ENCODE measurements around the gene ULK2.
A peak's percentile ranks its signal among the peaks of the same experiment; 100 is the strongest.
"Not testable (repeated sequence)": the region's sequence is repeated elsewhere in the genome, so short reads cannot be mapped to it uniquely, and the experiment has no call there.

Gene ULK2

DNA sequence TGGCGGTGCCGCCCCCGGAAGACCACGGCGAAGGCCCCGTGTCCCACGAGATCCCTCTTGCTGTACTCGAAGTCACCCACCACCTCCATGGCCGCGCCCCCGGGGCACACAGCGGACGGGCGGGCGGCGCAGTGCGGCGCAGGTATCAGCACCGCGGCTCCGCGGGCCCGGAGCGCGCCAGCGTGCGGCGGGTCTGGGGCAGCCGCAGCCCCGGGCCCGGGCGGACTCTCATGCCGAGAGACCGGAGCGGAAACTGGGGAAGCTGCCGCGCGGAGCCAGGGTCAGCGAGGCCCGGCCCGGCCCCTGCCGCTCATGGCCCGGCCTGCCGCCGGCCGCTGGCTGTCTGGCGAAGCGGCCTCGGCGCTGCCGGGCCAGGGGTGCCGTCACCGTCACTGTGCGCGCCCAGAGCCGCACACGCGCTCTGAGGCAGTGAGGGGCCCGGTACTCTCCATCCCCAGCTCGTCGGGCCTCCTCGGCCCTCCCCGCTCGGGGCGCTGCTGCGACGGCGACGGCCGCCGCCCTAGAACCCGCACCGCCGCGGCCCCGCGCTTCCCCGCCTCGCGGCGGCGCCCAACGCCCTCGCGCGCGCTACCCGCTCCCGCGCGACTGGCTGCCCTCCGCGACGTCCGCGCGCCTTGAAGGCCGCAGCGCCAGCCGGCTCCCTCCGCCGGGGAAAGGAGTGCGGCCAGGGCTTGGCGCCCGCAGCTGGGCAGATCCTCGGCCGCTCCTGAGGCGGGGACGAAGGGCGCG lies at the start of gene ULK2:
ULK2 (minus strand) TSS at position 608 of the 750 bp plus-strand sequence; CDS start at position 89, 519 bp downstream.
- peak; percentile 24 to 35 for DNase-seq

DNA sequence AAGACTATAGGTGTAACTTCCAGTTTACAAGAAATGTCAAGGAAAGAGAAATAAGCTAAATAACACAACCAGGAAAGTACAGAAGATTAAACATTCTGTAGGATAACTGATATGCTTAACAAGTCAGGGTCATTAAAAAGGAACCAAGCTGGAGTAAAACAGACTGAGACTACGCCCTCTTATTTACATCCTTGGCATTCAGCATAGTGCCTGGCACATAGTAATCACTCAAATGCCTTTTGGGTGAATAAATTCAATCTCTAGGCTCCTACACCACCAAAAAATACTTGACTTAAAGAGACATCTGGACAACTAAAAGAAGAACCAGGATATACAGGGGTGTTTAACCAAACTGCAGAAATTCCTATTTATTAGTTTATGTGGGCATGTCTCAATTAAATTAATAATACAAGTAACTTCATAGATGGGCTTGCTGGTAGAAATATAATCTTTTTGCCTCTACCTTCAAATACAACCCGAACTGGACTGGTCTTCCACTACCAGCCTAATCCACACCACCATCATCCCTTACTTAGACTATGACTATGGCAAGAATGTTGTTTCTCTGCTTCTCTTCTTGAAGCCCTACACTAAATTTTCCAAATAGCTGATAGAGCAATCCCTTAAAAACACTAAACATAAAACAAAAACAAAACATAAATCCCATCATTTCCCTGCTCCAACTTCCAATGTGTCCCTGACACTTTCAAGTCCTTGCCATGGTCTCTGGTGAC lies 47.7 kb upstream of the ULK2 start:
- no peak for DNase-seq

DNA sequence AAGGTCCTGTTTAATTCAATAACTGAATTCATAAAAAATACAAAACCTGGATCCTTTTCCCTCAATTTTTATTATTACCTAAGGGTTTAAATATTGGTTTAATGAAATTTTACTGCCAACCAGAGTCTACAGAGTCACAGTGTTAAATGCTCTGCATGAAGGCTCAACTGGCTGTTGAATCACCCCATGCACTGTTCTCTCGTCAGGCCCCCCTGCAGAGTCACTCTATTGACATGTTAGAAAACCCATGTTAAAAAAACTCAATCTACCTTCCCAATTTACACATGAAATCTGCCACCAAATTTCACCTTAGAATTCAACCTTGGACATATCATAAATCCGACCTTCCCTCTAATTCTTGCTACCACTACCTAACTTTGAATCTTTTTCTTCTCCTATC lies 43.3 kb upstream of the ULK2 start:
- DNase-seq: no peak

DNA sequence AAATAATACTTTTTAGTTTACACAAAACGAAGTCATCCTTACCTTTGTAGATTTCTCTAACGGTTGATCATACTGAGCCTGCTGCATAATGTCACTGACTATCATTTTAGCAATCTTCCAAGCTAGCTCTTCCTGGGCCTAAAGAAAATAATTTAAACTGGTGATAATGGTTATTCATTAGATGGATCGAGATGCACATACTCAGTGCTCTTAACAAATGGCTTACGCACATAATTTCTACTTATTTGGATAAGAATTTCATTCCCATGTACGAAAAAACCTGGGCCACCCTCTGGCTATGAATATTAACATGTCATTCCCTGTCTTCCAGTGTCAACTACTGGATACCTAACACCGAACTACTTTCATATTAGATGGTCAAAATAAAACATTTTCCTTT lies 41.4 kb upstream of the ULK2 start:
- DNase-seq: no peak

DNA sequence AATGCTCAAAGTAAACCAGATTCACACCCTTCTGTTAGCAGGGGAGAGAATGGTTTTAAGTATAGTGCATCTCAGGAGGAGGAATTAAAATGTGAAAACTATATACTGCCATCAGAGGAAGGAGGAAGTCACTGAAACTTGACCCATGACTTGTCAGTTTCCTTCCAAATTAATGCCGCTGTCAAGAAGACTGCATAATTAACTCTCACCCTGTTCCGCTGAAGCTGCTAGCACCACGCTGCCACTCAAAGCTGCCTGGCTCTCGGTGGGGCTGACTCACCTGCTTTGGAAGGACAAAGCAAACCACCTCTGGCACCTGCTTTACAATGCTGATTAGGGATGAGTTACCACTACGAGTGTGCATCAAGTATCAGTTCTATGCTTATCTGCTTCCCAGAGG lies 37.8 kb upstream of the ULK2 start:
- no peak for DNase-seq

DNA sequence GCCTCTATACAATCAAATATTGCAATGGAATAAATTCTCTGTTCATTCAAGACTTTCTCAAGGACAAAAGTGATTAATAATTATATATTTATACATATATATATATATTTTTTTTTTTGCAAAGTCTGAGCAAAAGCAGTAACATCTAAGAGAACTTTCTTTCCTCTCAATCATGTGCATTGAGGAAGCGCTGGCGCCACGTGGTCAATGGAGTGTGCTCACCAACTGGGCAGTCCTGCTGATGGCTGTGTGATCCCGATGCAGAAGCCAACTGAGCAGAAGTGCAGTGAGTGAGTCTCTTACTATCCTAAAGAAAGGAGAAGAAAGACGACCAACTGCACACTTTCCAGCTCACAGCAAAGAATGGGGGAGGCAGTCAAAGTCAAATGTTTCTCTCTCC lies 37.2 kb upstream of the ULK2 start:
- no peak for DNase-seq

DNA sequence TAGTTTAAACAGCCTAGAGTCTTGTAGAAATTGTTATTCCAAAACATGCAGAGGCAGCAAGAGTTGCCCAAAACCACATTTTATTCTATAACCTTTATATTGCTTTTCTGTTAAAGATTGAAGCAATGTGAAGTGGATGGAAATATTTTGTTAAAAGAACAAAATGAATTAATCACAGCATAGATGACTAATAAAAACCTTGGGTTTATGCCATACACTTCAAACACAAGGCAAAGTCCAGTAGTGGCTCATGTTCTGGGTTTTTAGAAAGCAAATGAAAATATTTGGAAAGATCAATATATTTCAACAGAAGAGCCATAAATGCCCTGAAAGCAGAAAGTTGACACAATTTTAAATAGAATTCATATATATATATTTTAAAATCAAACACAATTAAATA lies 36.7 kb upstream of the ULK2 start:
- no peak for DNase-seq

DNA sequence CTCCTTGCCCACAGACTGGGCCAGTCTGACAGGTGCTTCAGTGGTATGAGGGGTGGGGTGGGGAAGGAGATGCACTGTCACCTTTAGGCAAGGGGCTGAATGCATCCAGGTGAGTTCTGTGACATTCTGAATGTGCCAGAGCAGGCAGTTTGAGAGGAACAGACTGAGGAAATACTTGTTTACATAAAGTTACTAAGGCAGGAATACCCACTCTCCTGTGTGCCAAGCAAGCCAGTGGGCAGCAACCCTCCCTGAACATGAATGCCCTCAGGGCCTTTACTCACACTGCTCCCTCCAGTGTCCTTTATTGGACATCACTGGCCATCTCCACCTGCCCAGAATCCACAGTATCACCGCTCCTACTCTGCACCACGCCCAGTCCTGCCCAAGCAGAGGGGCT lies 33.1 kb upstream of the ULK2 start:
- no peak for DNase-seq

DNA sequence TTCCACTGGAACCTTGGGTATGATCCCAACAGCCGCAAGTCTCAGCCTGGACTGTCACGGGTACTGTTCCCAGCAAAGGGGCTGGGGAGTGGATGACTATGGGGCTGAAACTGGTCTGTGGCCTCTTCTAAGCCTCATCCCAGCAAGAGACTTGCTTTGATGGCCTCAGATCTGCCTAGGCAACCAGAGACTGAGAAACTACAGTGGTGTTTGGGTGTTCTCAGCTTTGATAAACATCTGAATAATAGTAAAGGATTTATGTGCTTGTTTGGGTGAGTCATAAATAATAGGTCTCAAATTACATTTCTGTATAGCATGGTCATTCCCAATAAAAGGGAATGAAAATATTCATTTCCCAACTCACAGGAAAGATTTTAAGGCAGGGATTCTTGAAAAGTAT lies 30.2 kb upstream of the ULK2 start:
- DNase-seq: no peak

DNA sequence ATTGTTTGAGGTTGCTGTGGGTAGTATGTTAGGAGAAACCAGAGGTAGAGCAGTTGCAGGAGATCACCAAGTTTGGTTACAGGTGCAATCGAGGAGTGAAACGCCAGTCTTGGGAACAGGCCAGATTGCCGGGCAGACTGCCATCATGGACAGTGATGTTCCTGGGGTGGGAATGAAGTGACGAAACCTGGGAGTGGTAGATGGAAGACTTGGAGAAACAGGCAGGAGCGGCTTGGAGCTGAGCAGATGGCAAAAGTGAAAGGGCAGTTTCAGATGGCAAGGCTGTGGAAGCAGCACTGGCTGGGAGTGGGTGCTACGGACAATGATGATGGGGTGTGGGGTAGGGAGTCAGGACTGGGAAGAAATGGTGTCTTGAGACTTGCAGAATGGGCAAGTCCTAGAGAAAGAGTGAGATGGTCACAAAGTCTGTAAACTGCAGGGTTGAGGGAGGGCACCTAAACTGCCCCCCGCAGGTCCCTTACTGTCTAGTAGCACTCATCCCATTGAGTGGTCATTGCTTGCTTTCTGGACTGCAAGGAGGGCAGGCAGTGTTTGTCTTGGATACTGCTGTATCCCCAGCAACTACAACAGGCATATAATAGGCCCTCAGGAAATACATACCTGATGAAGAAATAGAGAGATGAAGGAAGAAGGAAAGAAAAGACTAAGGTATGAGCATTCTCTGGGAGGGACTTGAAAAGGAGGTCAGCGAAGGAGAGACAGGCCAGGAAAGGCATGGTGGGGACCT lies 29.5 kb upstream of the ULK2 start:
- no peak for DNase-seq

DNA sequence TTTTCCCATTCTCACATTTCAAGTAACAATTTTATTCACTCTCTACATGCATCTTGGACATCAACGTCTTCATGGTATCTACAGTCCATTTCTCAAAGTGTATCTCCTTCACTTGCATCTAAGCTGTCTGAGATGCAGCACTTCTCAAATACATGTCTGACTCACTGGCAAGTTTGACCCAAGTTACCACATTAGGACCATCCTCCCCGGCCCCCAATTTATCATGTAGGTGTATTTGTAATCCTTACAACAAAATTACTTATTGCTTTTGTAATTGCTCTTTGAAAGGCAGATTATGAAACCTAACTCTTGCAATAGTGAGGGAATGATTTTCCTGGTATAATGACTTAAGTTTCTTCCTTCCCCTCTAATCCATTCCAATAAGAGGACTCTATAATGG lies 28.9 kb upstream of the ULK2 start:
- no peak for DNase-seq

DNA sequence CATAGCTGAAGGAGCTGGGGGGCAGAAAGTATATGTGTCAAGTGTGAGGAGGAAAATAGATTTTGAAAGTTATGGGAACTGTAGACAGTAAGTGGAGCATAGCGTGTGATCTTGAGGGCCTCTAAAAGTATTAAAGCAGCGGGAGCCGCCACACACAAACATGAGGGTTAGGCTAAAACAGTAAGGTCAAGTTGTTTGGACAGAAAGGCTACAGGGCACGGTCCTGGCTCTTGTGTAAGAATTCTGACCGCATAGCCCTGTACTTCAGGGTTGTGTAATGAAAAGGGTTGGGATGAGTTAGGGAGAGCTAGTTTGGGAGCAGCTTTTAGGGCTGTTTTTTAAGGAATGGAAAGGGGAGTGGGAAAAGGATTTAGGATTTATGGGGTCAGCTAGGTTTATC lies 22.8 kb upstream of the ULK2 start:
- DNase-seq: not testable (repeated sequence)

DNA sequence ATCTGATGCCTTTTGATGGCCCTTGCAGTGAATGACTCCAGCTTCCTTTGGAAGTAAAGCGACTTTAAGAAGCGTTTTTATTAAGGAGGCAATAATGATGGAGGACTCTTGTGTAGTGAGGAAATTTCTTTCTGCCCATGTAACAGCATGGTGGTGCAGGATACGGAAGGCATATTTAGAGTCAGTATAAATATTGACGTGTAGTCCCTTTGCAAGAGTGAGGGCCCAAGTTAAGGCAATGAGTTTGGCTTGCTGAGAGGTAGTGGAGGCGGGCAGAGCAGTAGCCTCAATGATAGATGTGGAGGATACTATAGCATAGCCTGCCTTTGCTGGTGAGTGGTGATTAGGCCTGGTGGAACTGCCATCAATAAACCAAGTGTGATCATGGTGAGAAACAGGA lies 22.3 kb upstream of the ULK2 start:
- DNase-seq: not testable (repeated sequence)

DNA sequence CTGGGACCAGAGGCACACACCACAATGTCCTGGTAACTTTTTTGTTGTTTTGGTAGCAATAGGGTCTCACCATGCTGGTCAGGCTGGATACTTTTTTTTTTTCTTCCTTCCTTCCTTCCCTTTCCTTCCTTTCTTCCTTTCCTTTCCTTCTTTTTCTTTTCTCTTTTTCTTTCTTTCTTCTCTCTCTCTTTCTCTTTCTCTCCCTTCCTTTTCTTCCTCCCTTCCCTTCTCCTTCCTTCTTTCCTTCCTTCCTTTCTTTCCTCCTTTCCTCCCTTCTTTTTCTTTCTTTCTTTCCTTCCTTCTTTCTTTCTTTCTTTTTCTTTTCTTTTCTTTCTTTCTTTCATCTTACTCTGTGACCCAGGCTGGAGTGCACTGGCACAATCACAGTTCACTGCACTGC lies 18.4 kb upstream of the ULK2 start:
- DNase-seq: no peak

DNA sequence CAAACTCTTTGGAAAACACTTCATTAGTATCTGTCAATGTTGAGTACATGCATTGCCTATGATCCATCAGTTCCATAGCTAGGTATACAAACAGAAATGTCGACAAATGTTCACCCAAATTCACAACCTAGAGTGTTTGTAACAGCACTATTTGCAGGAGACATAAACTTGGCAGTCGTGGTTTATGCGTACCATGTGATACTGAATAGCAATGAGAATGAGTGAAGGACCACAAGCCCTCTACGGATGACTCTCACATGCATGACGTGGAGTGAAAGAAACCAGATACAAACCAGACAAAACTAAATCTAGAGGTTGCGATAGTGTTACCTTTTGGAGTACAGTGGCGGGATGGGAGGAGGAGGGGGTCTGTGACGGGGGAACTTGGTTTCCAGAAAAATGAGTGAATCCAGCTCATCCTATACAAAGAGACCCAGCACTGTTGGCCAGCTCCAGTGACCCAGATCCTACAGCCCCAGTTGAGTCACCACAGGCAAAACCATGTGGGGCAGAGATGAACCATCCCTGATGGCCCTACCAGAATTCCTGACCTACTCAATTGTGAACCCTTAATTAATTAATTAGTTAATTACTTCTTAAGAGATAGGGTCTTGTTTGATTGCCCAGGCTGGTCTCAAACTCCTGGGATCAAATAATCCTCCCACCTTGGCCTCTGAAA lies 15.9 kb upstream of the ULK2 start:
- no peak for DNase-seq

DNA sequence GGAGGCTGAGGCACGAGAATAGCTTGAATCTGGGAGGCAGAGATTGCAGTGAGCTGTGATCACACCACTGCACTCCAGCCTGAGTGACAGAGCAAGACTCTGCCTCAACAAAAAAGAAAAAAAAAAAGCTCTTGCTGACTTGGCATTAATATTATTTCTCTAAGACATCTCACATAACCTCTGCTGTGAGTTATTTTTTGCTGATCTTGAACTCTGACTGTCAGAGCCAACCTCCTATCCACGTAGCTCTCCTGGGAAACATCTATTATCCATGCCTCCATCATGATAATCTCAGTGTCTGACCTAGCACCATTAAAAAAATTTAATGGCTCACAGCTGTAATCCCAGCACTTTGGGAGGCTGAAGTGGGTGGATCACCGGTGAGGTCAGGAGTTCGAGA lies 12.7 kb upstream of the ULK2 start:
- no peak for DNase-seq

DNA sequence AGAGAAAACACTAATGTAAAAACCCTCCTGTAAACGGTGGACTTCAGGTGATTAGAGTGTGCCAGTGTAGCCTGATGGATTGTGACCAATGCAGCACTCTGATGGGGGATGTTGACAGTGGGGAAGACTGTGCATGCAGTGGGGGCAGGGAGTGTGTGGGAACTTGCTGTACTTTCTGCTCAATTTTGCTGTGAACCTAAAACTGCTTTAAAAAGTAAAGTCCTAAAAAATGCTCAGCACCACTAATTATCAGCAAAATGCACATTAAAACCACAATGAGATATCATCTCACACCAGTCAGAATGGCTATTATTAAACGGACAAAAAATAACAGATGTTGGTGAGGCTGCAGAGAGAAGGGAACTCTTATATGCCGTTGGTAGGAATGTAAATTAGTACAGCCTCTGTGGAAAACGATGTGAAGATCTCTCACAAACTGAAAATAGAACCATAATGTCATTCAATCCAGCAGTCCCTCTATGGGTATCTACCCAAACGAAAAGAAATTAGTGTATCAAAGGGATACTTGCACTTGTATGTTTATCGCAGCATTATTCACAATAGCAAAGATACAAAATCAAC lies 9.7 kb upstream of the ULK2 start:
- DNase-seq: no peak

DNA sequence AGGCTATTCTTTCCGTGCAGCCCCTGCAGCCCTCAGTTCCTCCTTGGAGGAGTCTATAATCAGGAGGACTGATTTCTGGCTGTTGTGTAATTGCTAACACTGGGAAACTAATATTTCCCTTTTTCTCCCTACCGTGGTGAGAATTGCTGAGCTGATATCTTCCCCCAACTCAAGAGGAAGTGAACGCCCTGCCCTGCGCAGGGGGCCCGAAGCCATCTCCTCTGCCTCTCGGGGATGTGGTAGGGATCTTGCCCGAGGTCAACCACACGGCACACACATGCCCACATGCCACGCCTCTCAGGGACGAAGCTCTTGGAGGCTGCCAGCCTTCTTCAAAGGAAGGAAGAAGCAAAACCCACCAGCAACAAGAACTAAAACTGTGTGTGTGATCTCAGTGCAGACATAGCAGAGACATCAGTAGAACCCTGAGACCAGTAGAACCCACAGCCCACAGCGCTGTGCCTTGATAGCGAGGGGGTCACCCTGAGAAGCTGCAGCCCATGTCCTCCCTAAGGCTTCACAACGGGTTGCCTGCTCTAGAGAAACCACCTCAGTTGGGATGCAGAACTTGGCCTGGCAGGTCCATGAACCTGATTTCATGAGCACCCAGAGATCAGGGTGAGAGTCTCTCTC lies 8.9 kb upstream of the ULK2 start:
- DNase-seq: no peak

DNA sequence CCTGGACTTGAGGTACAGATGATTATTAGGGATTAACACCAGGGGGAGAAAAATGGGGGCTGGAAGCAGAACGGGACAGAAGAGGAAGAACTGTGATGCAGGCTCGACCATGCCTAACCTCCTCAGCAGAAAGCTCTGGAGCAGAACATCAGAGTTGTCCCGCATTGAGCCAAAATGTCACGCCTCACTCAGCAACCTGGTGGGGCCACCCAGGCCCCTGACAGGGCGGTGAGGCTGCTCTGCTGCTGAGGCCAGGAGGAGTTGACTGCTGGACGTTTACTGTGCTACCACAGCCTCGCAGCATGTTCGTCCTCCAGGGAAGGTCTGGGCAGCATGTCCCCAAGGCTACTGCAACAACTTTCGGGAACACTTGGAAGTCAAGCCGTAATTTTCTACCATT lies 6.5 kb upstream of the ULK2 start:
- no peak for DNase-seq

DNA sequence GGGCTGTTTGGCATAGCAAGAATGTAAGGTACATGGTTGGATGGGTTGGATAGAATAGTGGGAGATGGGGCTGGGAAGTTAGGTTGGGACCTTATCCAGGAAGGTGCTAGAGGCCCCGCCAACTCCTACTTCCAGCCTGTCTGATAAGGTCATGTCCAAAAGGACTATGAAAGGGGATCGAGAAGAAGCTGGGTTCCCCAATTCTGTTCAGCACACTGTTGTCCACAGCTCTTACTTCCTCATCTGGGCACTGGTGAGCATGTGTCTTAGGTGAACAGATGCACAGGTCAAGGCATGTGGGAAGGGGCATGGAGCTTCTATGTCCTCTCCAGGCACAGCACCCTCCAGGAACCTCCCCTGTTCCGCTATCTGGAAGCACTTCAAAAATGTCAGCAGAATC lies 5.6 kb upstream of the ULK2 start:
- DNase-seq: no peak

DNA sequence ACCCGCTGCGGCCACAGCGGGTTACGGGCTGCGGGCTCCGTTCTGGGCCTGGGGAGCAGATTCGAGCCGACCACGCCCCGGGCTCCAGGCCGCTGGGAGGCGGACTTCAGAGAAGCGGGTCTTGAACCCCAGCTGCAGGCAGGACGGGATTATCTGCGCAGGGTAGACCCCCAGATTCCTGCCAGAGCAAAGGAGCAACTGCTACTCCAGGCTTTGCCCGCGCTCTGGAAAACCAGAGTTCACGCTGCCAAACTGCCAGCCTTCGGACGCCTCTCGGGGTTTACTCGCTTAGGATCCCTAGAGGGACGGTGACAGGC lies 301 bp upstream of the ULK2 start:
- DNase-seq: no peak

DNA sequence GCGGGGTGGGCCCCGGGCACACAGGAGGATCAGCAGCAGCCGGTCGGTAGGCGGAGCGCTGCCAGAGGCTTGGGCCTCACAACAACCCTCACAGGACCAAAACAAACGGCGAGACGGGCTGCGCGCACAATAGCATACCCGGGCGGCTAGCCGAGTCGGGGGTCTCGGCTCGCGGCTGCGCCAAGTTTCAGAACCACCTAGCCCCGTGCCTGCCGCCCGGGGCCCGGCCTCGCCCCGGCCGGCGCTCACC lies 732 bp downstream of the ULK2 start:
- DNase-seq: peak; percentile 31 to 32

DNA sequence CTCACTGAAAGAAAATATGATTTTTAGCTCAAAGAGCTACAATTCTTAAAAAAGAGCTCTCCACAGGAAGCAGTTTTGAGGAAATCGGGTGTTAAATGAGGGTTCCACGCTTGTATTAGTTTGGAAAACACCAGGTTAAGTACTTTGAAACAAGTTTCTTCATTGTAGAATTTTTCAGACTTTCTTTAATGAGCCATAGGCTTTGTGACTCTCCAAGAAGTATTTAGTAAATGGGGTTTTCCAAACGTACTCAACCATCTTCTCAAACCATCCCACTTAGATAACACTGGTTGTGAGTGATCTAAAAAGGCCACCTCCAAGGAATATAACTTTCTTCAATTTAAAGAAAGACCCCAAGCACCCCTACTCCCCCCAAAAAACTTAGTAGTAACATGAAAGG lies 2.7 kb downstream of the ULK2 start:
- DNase-seq: no peak
